ENCODE measurements around the gene RASEF.

DNA sequence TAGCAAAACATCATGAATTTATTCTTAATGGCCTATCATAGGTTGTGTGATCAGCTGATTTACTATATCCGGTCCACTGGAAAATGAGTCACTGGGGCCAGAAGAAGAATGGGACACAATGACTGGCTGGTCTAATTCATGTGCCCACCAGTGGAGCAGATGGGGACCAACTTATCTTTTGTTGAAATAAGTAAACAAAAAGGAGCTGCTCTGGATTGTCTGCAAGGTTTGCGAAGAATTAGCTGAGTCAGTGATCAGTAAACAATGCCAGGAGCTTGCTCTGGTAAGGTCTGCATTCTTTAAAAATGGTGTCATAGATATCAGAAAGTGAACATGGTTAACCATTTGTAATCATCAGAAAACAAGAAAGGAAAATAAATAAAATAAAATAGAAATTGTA is 128.0 kb downstream of the RASEF start:
- TF ChIP-seq, protein P1, sequence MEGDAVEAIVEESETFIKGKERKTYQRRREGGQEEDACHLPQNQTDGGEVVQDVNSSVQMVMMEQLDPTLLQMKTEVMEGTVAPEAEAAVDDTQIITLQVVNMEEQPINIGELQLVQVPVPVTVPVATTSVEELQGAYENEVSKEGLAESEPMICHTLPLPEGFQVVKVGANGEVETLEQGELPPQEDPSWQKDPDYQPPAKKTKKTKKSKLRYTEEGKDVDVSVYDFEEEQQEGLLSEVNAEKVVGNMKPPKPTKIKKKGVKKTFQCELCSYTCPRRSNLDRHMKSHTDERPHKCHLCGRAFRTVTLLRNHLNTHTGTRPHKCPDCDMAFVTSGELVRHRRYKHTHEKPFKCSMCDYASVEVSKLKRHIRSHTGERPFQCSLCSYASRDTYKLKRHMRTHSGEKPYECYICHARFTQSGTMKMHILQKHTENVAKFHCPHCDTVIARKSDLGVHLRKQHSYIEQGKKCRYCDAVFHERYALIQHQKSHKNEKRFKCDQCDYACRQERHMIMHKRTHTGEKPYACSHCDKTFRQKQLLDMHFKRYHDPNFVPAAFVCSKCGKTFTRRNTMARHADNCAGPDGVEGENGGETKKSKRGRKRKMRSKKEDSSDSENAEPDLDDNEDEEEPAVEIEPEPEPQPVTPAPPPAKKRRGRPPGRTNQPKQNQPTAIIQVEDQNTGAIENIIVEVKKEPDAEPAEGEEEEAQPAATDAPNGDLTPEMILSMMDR (IDR thresholded peaks at IDR 0.05; ENCODE audit: insufficient read depth, low read length, poor library complexity, severe bottlenecking) = no peak
- TF ChIP-seq EZH2phosphoT487 (conservative IDR thresholded peaks at IDR 0.05; ENCODE audit: low read length) = no peak

Data from SU-DHL-6 (cell line).